Psoas muscle (tissue), 8 donors: ENCODE data around the gene NOD1. TPM values are rescaled to one million over a fixed set of nuclear protein-coding genes. Genes with fewer than 3 reads are reported as not detected.
"Not testable (repeated sequence)": the region's sequence is repeated elsewhere in the genome, so short reads cannot be mapped to it uniquely, and the experiment has no call there.

Experiments used
- ATAC-seq, 4 donors: fragments of 200-7000 bp; cut with Tn5 transposase; one replicate each; pipeline ENCODE4 v1.9.1; 2020; ENCODE audit warnings: moderate library complexity in 3 of 4, mild to moderate bottlenecking in 2 of 4
- DNase-seq, 2 donors: peaks; one replicate each; pipeline ENCODE4 v3.0.0-alpha.2; 2020
- H3K27ac ChIP-seq: fragments of 200-600 bp; one replicate; pipeline ENCODE4 v1.8.0; 2022
- H3K27me3 ChIP-seq, 3 donors: fragments of 200-600 bp in 1 of 3; one replicate each; pipeline versions ENCODE4 v1.6.1 to v1.8.0; 2013 to 2022; ENCODE audit warnings: low read length in 2 of 3, mild to moderate bottlenecking in 2 of 3, moderate library complexity in 1 of 3; ENCODE audit not compliant: insufficient read depth in 3 of 3
- H3K36me3 ChIP-seq, 2 donors: fragments of 200-600 bp in 1 of 2; one replicate each; pipeline versions ENCODE4 v1.6.1 to v1.8.0; 2013 to 2022; ENCODE audit warnings: low read depth in 1 of 2, mild to moderate bottlenecking in 1 of 2, moderate library complexity in 1 of 2; ENCODE audit not compliant: insufficient read depth in 1 of 2
- H3K4me1 ChIP-seq: fragments of 200-600 bp; one replicate; pipeline ENCODE4 v1.8.0; 2022
- H3K4me3 ChIP-seq: fragments of 200-600 bp; one replicate; pipeline ENCODE4 v1.8.0; 2022; ENCODE audit warnings: mild to moderate bottlenecking
- H3K9me3 ChIP-seq: fragments of 200-600 bp; one replicate; pipeline ENCODE4 v1.8.0; 2022
- WGBS, 3 donors: extraction: QIAGEN DNeasy Blood & Tissue Kit; methylation state at CpG; one replicate each; pipeline versions ENCODE4 v1.1.6 to v1.1.7; 2013; 5-methylcytosine and 5-hydroxymethylcytosine counted together
- intact Hi-C, 2 donors: fragments of 100-400 bp; cut with DNase I; formaldehyde crosslinking; loops; one replicate each; pipeline versions ENCODE4 v1.11.0 to v1.14.2; 2022
- polyA plus RNA-seq, 3 donors: library from polyadenylated mRNA; stranded (reverse); fragments of 200-250 nt; gene quantifications; one replicate each; pipeline ENCODE4 v1.2.3, GENCODE V29; 2013
- total RNA-seq, 4 donors: library from RNA; stranded (reverse); fragmentation: NEBNext Ultra II Directional in 2 of 4; extraction: Animal tissue kit (Norgen Biotek cat#: 25700) in 2 of 4; gene quantifications; one replicate each; pipeline versions ENCODE4 v1.2.1 to v1.2.4, GENCODE V29; 2021 to 2023
- TF ChIP-seq, protein P1 (sequence below): fragments of 200-600 bp; IDR thresholded peaks from one replicate; pipeline ENCODE4 v1.8.0; 2022; ENCODE audit warnings: antibody characterized with exemption
- donor health status: healthy with polysubstance abuse.
- donor health status: DM: no; HTN: no; CAD: no; lungs with moderate emphysema.
- donor health status: Bipolar disorder and iron deficiency.
- donor health status: healthy.
- donor health status: DM: yes; HTN: yes; CAD: no.
- donor health status: DM: no; HTN: no; CAD: no.
- donor health status: DM: no; HTN: no; CAD: no.
- donor health status: DM: yes; HTN: yes; CAD: no.

The NOD1 gene
- total and polyA plus RNA-seq, 7 donors = 1.7 to 4.1 (median 2.6) TPM

DNA sequence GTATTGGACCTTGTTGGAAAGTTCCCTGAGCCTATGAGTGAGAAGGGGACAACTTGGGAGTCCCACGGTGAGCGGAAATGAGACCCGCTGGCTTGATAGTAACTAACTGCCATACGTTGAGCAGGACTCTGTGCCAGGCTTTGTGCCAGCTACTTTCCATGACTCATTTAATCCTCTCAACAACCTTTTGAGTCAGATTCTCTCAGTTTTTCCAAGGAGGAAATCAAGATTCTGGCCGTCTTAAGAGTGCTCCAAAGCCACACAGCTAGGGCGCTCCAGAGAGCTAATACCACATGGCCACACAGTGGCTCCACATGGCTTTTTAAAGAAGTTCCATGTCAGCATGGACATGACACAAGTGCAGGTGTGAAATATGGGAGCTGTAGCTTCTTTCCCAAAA lies 55.7 kb downstream of the NOD1 start:
- WGBS, 3 donors = 85 to 89% (median 89%) methylated on average over 6 of the region's 6 CpGs
- Histone ChIP-seq H3K27ac (no peak overlapping the region), H3K27me3 (no peaks in the 10 kb centered on the region), H3K36me3 (peaks cover 0 to 20% of the 10 kb centered on the region in 2 donors), H3K4me3 (no peak overlapping the region), H3K9me3 (no peaks in the 10 kb centered on the region), H3K4me1 (no peaks in the 10 kb centered on the region)
- ATAC-seq (no peak), DNase-seq (no peak)
- TF ChIP-seq, protein P1, sequence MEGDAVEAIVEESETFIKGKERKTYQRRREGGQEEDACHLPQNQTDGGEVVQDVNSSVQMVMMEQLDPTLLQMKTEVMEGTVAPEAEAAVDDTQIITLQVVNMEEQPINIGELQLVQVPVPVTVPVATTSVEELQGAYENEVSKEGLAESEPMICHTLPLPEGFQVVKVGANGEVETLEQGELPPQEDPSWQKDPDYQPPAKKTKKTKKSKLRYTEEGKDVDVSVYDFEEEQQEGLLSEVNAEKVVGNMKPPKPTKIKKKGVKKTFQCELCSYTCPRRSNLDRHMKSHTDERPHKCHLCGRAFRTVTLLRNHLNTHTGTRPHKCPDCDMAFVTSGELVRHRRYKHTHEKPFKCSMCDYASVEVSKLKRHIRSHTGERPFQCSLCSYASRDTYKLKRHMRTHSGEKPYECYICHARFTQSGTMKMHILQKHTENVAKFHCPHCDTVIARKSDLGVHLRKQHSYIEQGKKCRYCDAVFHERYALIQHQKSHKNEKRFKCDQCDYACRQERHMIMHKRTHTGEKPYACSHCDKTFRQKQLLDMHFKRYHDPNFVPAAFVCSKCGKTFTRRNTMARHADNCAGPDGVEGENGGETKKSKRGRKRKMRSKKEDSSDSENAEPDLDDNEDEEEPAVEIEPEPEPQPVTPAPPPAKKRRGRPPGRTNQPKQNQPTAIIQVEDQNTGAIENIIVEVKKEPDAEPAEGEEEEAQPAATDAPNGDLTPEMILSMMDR = no peak
- intact Hi-C loops = no loop called here

- no peak for ATAC-seq
- DNase-seq = no peak
- 81 to 91% (median 81%) methylated on average over 3 of the region's 3 CpGs for WGBS, 3 donors
- Histone ChIP-seq H3K4me1 (no peaks in the 10 kb centered on the region), H3K36me3 (peaks cover 0 to 20% of the 10 kb centered on the region in 2 donors), H3K27ac (no peak overlapping the region), H3K4me3 (no peak overlapping the region), H3K9me3 (no peaks in the 10 kb centered on the region), H3K27me3 (no peaks in the 10 kb centered on the region)
- intact Hi-C loops = no loop called here
- TF ChIP-seq, protein P1 = no peak
Measured at GRCh38 chr7:30421647-30422196, 56.9 kb downstream of the NOD1 start.

GRCh38 chr7:30420662-30421061 lies 57.9 kb downstream of the NOD1 start:
- intact Hi-C loops = no loop called here
- DNase-seq = no peak

DNA sequence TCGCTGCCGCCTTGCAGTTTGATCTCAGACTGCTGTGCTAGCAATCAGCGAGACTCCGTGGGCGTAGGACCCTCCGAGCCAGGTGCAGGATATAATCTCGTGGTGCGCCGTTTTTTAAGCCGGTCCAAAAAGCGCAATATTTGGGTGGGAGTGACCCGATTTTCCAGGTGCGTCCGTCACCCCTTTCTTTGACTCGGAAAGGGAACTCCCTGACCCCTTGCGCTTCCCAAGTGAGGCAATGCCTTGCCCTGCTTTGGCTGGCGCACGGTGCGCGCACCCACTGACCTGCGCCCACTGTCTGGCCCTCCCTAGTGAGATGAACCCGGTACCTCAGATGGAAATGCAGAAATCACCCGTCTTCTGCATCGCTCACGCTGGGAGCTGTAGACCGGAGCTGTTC lies 58.5 kb downstream of the NOD1 start:
- ATAC-seq, H3K9me3 ChIP-seq, H3K27me3 ChIP-seq, intact Hi-C loops, H3K4me3 ChIP-seq, H3K4me1 ChIP-seq, H3K27ac ChIP-seq, DNase-seq: not testable (repeated sequence)
- WGBS, 3 donors = 91 to 96% (median 95%) methylated on average over 8 to 17 of the region's 26 CpGs
- H3K36me3 ChIP-seq = peaks cover 0 to 14% of the 10 kb centered on the region in 2 donors

More at GRCh38 chr7:30420662-30421061, 57.9 kb downstream of the NOD1 start:
- TF ChIP-seq, protein P1 = no peak
- Histone ChIP-seq H3K4me1 (no peaks in the 10 kb centered on the region), H3K4me3 (no peak overlapping the region), H3K27me3 (no peaks in the 10 kb centered on the region), H3K36me3 (peaks cover 0 to 20% of the 10 kb centered on the region in 2 donors), H3K27ac (no peak overlapping the region), H3K9me3 (no peaks in the 10 kb centered on the region)
- no peak for ATAC-seq
- 79 to 80% (median 79%) methylated on average over 3 of the region's 3 CpGs for WGBS, 3 donors

- DNase-seq (no peak), ATAC-seq (peak in 1 of 4 donors; percentile 16)
- intact Hi-C loops = loop anchor here (2.0 to 5.0 kb wide), 3 partner anchors 137 to 249 kb away; no protein-coding TSS in a partner anchor
- Histone ChIP-seq H3K27me3 (no peaks in the 10 kb centered on the region), H3K9me3 (peaks cover 5% of the 10 kb centered on the region), H3K27ac (no peak overlapping the region), H3K36me3 (no peaks in the 10 kb centered on the region), H3K4me3 (no peak overlapping the region), H3K4me1 (no peaks in the 10 kb centered on the region)
- WGBS, 3 donors = 95 to 98% (median 97%) methylated on average over 7 of the region's 7 CpGs
- TF ChIP-seq, protein P1 = no peak
Measured at GRCh38 chr7:30413864-30414263, 64.7 kb downstream of the NOD1 start.
